ENCODE results near the gene OR8H2.

DNA sequence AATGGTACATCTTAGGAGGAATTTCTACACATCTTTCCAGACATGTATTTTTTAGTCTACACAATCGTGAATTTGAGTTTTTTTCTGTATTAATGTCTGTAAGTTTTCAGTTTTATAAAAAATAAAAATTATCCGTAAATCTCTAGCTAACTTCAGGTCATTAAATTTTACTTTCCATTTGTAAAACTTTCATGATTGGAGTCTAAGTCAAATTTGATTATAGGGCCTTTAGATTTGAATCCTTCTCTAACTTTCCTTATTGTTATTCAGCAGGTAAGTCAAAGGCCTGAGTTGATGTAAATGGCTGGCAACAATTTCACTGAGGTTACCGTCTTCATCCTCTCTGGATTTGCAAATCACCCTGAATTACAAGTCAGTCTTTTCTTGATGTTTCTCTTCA, 10.5 kb upstream of the OR8H2 start, which contains the start of gene OR8I2:
- TF ChIP-seq, protein P1, sequence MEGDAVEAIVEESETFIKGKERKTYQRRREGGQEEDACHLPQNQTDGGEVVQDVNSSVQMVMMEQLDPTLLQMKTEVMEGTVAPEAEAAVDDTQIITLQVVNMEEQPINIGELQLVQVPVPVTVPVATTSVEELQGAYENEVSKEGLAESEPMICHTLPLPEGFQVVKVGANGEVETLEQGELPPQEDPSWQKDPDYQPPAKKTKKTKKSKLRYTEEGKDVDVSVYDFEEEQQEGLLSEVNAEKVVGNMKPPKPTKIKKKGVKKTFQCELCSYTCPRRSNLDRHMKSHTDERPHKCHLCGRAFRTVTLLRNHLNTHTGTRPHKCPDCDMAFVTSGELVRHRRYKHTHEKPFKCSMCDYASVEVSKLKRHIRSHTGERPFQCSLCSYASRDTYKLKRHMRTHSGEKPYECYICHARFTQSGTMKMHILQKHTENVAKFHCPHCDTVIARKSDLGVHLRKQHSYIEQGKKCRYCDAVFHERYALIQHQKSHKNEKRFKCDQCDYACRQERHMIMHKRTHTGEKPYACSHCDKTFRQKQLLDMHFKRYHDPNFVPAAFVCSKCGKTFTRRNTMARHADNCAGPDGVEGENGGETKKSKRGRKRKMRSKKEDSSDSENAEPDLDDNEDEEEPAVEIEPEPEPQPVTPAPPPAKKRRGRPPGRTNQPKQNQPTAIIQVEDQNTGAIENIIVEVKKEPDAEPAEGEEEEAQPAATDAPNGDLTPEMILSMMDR (IDR thresholded peaks at IDR 0.05; ENCODE audit: low read length): no peak
- TF ChIP-seq EZH2 (IDR thresholded peaks at IDR 0.05; ENCODE audit: borderline replicate concordance, low read length): no peak

Measured in OCI-LY1 (cell line).